Transverse colon (tissue), 4 donors: ENCODE measurements around the gene GNG12. TPM values are rescaled to one million over a fixed set of nuclear protein-coding genes. Genes with fewer than 3 reads are reported as not detected.
A peak's percentile ranks its signal among the peaks of the same experiment; 100 is the strongest.

ENCODE experiments used
- DNase-seq: peaks from one replicate; pipeline ENCODE4 v3.0.0-alpha.2; 2019
- H3K27ac ChIP-seq, 4 donors: fragments of 200-600 bp; sonication (generic); 2 replicates each; pipeline ENCODE4 v1.5.1; 2016 to 2018; ENCODE audit warnings: inconsistent platforms in 4 of 4
- H3K27me3 ChIP-seq: fragments of 200-600 bp; sonication (generic); 2 replicates; pipeline ENCODE4 v1.5.1; 2017; ENCODE audit warnings: inconsistent platforms
- H3K36me3 ChIP-seq, 4 donors: fragments of 200-600 bp; sonication (generic); 2 replicates each; pipeline ENCODE4 v1.5.1; 2017 to 2019; ENCODE audit warnings: inconsistent platforms in 4 of 4
- H3K4me1 ChIP-seq, 4 donors: fragments of 200-600 bp; sonication (generic); 2 replicates each; pipeline ENCODE4 v1.5.1; 2017 to 2020; ENCODE audit warnings: inconsistent platforms in 4 of 4
- H3K4me3 ChIP-seq, 4 donors: fragments of 200-600 bp; sonication (generic); 1 replicate in 1 of 4; 2 replicates in 3 of 4; pipeline versions ENCODE4 v1.5.1 to v1.6.1; 2017 to 2019; ENCODE audit warnings: inconsistent platforms in 4 of 4
- H3K9me3 ChIP-seq, 2 donors: fragments of 200-600 bp; sonication (generic); 2 replicates each; pipeline ENCODE4 v1.5.1; 2017 to 2019; ENCODE audit warnings: inconsistent platforms in 2 of 2
- EP300 ChIP-seq: sonication (generic); formaldehyde crosslinking; IDR thresholded peaks from one replicate; pipeline ENCODE4 v1.6.1; 2017; ENCODE audit warnings: antibody characterized with exemption, low read depth
- POLR2A ChIP-seq: fragments of 450-650 bp; IDR thresholded peaks from one replicate; pipeline ENCODE4 v1.6.1; 2016; ENCODE audit warnings: antibody characterized with exemption, mild to moderate bottlenecking, moderate library complexity
- POLR2AphosphoS5 ChIP-seq, 3 donors: sonication (generic); formaldehyde crosslinking; IDR thresholded peaks; one replicate each; pipeline ENCODE4 v1.6.1; 2016; ENCODE audit warnings: antibody characterized with exemption in 3 of 3
- WGBS, 2 donors: methylation state at CpG; one replicate each; pipeline ENCODE4 v1.1.5; 2018; ENCODE audit warnings: low coverage in 1 of 2; 5-methylcytosine and 5-hydroxymethylcytosine counted together
- in situ Hi-C, 4 donors: fragments of 200-750 bp; cut with MboI; loops; one replicate each; pipeline versions ENCODE4 v1.15.0 to v1.15.1; 2017; ENCODE audit warnings: low sequenced_read_pairs in 3 of 4, low pct_ligation_motif_present in 1 of 4, low pct_unique_long_range_greater_than_20kb in 1 of 4
- intact Hi-C: fragments of 100-400 bp; cut with DNase I; formaldehyde crosslinking; loops from one replicate; pipeline ENCODE4 v1.15.1; 2023; ENCODE audit warnings: low total_unique reads
- total RNA-seq, 4 donors: library from RNA; depleted of rRNA; stranded (reverse); fragments of >200 nt; gene quantifications; one replicate each; pipeline ENCODE4 v1.1.0, GENCODE V29; 2016
- TF ChIP-seq, protein P1 (sequence below), 5 experiments: fragments of 200-600 bp in 3 of 5; fragments of 450-650 bp in 2 of 5; sonication (generic) in 3 of 5; IDR thresholded peaks; 1 replicate in 2 of 5; 2 replicates in 3 of 5; pipeline ENCODE4 v1.5.1; 2016 to 2017; ENCODE audit warnings: antibody characterized with exemption in 5 of 5, inconsistent platforms in 3 of 5, mild to moderate bottlenecking in 2 of 5, moderate library complexity in 1 of 5

The GNG12 gene
- total RNA-seq, 4 donors from 2014 or later: 19.1 to 180 (median 112) TPM

DNA sequence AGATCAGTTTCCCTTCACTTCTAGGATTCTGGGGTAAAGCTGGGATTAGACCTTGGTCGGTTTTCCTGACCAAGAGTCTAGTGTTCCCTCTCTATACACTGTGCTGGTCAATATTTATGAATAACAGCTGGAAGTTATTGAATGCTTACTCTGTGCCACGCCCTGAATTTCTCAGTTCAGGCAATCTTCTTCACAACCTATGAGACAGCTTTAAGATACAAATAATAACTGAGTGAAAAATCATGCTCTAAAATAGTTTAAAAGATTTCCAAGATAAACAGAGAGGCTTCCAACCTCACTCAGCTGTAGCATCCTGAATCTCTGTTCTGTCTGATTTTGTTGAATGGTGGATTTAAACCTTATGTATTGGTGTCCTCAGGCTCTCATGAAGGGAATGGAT lies 72.2 kb downstream of the GNG12 start:
- no peak for DNase-seq
- TF ChIP-seq EP300: no peak
- no peak for TF ChIP-seq POLR2A
- TF ChIP-seq, protein P1, sequence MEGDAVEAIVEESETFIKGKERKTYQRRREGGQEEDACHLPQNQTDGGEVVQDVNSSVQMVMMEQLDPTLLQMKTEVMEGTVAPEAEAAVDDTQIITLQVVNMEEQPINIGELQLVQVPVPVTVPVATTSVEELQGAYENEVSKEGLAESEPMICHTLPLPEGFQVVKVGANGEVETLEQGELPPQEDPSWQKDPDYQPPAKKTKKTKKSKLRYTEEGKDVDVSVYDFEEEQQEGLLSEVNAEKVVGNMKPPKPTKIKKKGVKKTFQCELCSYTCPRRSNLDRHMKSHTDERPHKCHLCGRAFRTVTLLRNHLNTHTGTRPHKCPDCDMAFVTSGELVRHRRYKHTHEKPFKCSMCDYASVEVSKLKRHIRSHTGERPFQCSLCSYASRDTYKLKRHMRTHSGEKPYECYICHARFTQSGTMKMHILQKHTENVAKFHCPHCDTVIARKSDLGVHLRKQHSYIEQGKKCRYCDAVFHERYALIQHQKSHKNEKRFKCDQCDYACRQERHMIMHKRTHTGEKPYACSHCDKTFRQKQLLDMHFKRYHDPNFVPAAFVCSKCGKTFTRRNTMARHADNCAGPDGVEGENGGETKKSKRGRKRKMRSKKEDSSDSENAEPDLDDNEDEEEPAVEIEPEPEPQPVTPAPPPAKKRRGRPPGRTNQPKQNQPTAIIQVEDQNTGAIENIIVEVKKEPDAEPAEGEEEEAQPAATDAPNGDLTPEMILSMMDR (IDR thresholded peaks at IDR 0.05): no peak
- TF ChIP-seq POLR2AphosphoS5 (IDR thresholded peaks at IDR 0.05): no peak
- Histone ChIP-seq H3K36me3 (no peaks in the 10 kb centered on the region), H3K27me3 (no peaks in the 10 kb centered on the region), H3K4me1 (peaks cover 20 to 77% (median 31%) of the 10 kb centered on the region in 4 donors), H3K4me3 (no peak overlapping the region), H3K9me3 (no peaks in the 10 kb centered on the region), H3K27ac (peak overlapping the region; percentile 63 to 81 (median 76))
- intact Hi-C loops (loop anchor here (2.0 kb wide), 1 partner anchor 200 kb away; no protein-coding TSS in a partner anchor), in situ Hi-C loops (loop anchor here (5.0 to 10.0 kb wide), 5 partner anchors 64 to 354 kb away; no protein-coding TSS in a partner anchor)
- 32% methylated on average over 2 of the region's 2 CpGs; no CpG with 5 or more reads in 1 of the 2 donors for WGBS, 2 donors

DNA sequence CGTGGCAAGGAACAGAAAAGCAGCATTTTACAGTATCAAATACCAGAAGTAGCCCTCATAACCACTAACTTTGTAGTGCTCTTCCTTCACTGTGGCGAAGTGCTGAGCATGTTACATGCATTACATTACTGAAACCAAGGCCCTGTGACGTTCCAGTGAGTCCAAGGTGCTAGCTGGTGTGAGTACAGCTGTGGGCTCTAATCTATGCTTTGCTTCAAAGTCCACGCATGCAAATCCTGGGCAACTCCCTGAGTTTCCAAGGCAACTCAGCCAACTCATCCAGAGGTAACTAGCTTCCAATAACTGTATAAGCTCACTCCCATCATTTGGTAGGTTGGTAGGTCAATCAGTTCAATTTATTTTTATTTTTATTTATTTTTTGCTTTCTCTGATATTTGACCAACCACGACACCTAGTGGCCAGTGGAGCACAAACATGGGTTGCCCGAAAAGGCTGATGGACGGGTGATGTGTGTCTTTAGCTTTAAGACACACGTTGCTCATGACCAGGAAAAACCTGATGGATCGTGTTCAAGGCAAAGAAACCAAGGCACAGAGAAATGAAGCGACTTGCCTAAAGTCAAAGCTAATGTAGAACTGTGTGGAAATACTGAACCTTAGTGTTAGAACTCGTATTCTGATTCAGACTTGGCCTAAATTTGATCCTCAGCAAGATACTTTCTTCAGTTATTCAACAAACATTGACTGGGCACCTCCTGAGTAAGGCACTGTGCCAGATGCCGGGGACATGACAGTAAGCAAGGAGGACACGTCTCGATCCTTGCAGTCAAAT lies 73.0 kb downstream of the GNG12 start:
- in situ Hi-C loops (loop anchor here (5.0 to 10.0 kb wide), 5 partner anchors 65 to 355 kb away; no protein-coding TSS in a partner anchor), intact Hi-C loops (loop anchor here (2.0 kb wide), 1 partner anchor 199 kb away; no protein-coding TSS in a partner anchor)
- H3K9me3 ChIP-seq: no peaks in the 10 kb centered on the region
- no peaks in the 10 kb centered on the region for H3K27me3 ChIP-seq
- H3K4me3 ChIP-seq: no peak overlapping the region
- 20 to 23% methylated on average over 11 to 14 of the region's 14 CpGs for WGBS, 2 donors
- DNase-seq: peak; percentile 85
- TF ChIP-seq, protein P1 (IDR thresholded peaks at IDR 0.05): peak; percentile 82 to 96 (median 86)
- no peak for TF ChIP-seq EP300
- peak in 2 of 3 donors; percentile 80 to 92 for TF ChIP-seq POLR2AphosphoS5 (IDR thresholded peaks at IDR 0.05)
- TF ChIP-seq POLR2A: peak; percentile 69
- peaks cover 24 to 78% (median 38%) of the 10 kb centered on the region in 4 donors for H3K4me1 ChIP-seq
- no peaks in the 10 kb centered on the region for H3K36me3 ChIP-seq
- peak overlapping the region; percentile 63 to 81 (median 76) for H3K27ac ChIP-seq

DNA sequence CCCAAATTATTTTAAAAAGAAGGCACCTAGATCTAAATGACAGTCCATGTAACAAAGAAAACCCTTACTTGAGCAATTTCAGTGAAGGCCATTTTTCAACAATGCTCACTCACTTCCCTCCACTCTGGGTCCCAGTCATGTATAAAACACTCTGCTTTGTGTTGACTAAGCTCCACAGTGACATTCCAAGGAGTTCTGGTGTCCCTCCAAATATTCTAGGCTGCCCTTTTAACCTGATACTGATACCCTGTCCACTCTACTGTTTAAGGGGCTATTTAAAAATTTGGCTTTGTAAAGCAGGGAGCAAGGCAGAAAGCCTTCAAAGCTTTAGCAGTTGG lies 73.6 kb downstream of the GNG12 start:
- H3K27ac ChIP-seq: peak overlapping the region; percentile 63 to 81 (median 76)
- no peaks in the 10 kb centered on the region for H3K27me3 ChIP-seq
- H3K4me3 ChIP-seq: no peak overlapping the region
- no peak for DNase-seq
- no peaks in the 10 kb centered on the region for H3K9me3 ChIP-seq
- in situ Hi-C loops: loop anchor here (5.0 to 10.0 kb wide), 7 partner anchors 65 to 355 kb away; no protein-coding TSS in a partner anchor
- no peaks in the 10 kb centered on the region for H3K36me3 ChIP-seq
- intact Hi-C loops: loop anchor here (2.0 to 10.0 kb wide), 2 partner anchors 199 to 225 kb away; no protein-coding TSS in a partner anchor
- H3K4me1 ChIP-seq: peaks cover 24 to 77% (median 40%) of the 10 kb centered on the region in 4 donors
- TF ChIP-seq, protein P1 (IDR thresholded peaks at IDR 0.05): no peak
- TF ChIP-seq POLR2A: no peak
- TF ChIP-seq POLR2AphosphoS5 (IDR thresholded peaks at IDR 0.05): no peak
- no peak for TF ChIP-seq EP300

DNA sequence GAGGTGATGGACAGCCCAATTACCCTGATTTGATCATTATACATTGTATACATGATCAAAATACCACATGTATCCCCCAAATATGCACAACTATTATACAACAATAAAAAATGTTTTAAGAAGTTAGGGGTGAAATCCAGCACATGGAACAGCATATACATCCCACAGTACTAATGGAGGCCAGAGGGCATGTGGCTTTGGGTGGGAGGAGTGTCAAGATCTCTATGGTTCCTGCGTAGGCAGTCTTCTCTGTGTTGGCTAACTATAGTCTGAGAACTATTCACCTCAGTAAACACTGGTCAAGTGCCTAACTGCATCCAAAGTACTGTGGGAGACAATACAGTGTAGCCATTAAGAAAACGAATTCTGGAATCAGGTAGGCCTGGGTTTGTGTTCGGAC lies 74.2 kb downstream of the GNG12 start:
- H3K4me3 ChIP-seq: no peak overlapping the region
- H3K4me1 ChIP-seq: peaks cover 24 to 76% (median 43%) of the 10 kb centered on the region in 4 donors
- intact Hi-C loops: loop anchor here (10.0 kb wide), 1 partner anchor 224 kb away; no protein-coding TSS in a partner anchor
- no peaks in the 10 kb centered on the region for H3K27me3 ChIP-seq
- H3K9me3 ChIP-seq: no peaks in the 10 kb centered on the region
- peak overlapping the region; percentile 63 to 81 (median 76) for H3K27ac ChIP-seq
- H3K36me3 ChIP-seq: no peaks in the 10 kb centered on the region
- in situ Hi-C loops: loop anchor here in 2 of 4 donors (10.0 kb wide), 3 partner anchors 64 to 224 kb away; no protein-coding TSS in a partner anchor
- no peak for DNase-seq
- TF ChIP-seq POLR2A (no peak), POLR2AphosphoS5 (IDR thresholded peaks at IDR 0.05) (no peak), EP300 (no peak)
- TF ChIP-seq, protein P1 (IDR thresholded peaks at IDR 0.05): no peak
- WGBS, 2 donors: 80 to 100% methylated on average over 1 to 3 of the region's 3 CpGs
